Ectodermal cell (in vitro differentiated cells): Measurements from ENCODE around the gene LDLRAD4.

Source experiments
- H3K27ac ChIP-seq: 2 replicates; pipeline ENCODE4 v1.7.0; 2013; ENCODE audit warnings: mild to moderate bottlenecking, low read depth, low read length; ENCODE audit not compliant: insufficient read depth, poor library complexity, severe bottlenecking
- H3K27me3 ChIP-seq: 2 replicates; pipeline ENCODE4 v1.7.0; 2013; ENCODE audit warnings: mild to moderate bottlenecking, low read length; ENCODE audit not compliant: insufficient read depth, control insufficient read depth, poor library complexity, severe bottlenecking
- H3K36me3 ChIP-seq: one replicate; pipeline ENCODE4 v1.7.0; 2013; ENCODE audit warnings: low read length; ENCODE audit not compliant: control insufficient read depth, insufficient read depth
- H3K4me1 ChIP-seq: one replicate; pipeline ENCODE4 v1.7.0; 2013; ENCODE audit warnings: low read length; ENCODE audit not compliant: control insufficient read depth, insufficient read depth
- H3K4me3 ChIP-seq: 2 replicates; pipeline ENCODE4 v1.7.0; 2013; ENCODE audit warnings: low read depth, low read length, control low read depth; ENCODE audit not compliant: insufficient read depth
- H3K9me3 ChIP-seq: 2 replicates; pipeline ENCODE4 v1.7.0; 2013; ENCODE audit warnings: mild to moderate bottlenecking, low read length, moderate library complexity; ENCODE audit not compliant: control insufficient read depth
- WGBS, 2 experiments: methylation state at CpG; one replicate each; pipeline ENCODE4 v1.1.7; 2013; ENCODE audit warnings: missing lambda C conversion rate in 2 of 2; 5-methylcytosine and 5-hydroxymethylcytosine counted together

LDLRAD4 gene

GRCh38 chr18:13570856-13571495 lies 352.4 kb downstream of the LDLRAD4 start:
- Histone ChIP-seq H3K27ac (no peak overlapping the region), H3K9me3 (no peaks in the 10 kb centered on the region), H3K4me3 (no peak overlapping the region), H3K27me3 (no peaks in the 10 kb centered on the region), H3K4me1 (peaks cover 4% of the 10 kb centered on the region), H3K36me3 (no peaks in the 10 kb centered on the region)
- 94% methylated on average over 7 of the region's 7 CpGs for WGBS, 2 experiments

- no peaks in the 10 kb centered on the region for H3K27me3 ChIP-seq
- H3K36me3 ChIP-seq = no peaks in the 10 kb centered on the region
- H3K27ac ChIP-seq = no peak overlapping the region
- no peaks in the 10 kb centered on the region for H3K9me3 ChIP-seq
- no peak overlapping the region for H3K4me3 ChIP-seq
- WGBS, 2 experiments = 85% methylated on average over 5 of the region's 5 CpGs
- peaks cover 2% of the 10 kb centered on the region for H3K4me1 ChIP-seq
Observed at GRCh38 chr18:13572148-13572547, 353.6 kb downstream of the LDLRAD4 start.

DNA sequence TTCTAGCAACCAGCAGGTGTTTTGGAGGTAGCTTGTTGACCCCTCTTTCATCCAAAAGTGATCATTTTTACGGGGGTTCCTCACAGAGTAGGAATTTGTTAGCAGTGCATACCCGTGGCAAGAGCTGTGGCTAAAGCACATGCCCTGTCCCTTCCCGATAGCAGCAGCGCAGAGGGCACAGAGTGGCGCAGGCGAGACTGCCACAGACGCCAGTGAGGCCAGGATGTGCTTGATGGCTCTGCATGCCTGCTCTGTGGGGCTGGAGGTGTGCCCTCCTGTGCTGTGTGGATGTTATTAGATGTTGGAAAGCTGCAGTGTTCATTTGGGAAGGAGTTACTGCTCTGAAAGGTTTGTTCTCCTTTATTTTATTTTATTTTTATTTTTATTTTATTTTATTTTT lies 354.2 kb downstream of the LDLRAD4 start:
- no peaks in the 10 kb centered on the region for H3K4me1 ChIP-seq
- no peaks in the 10 kb centered on the region for H3K27me3 ChIP-seq
- H3K9me3 ChIP-seq = no peaks in the 10 kb centered on the region
- no peaks in the 10 kb centered on the region for H3K36me3 ChIP-seq
- 95 to 96% methylated on average over 7 of the region's 7 CpGs for WGBS, 2 experiments
- no peak overlapping the region for H3K27ac ChIP-seq
- no peak overlapping the region for H3K4me3 ChIP-seq

- Histone ChIP-seq H3K4me1 (no peaks in the 10 kb centered on the region), H3K27ac (no peak overlapping the region), H3K27me3 (no peaks in the 10 kb centered on the region), H3K4me3 (no peak overlapping the region), H3K9me3 (no peaks in the 10 kb centered on the region), H3K36me3 (no peaks in the 10 kb centered on the region)
- 94 to 96% methylated on average over 6 to 7 of the region's 7 CpGs for WGBS, 2 experiments
Observed at GRCh38 chr18:13573750-13574149, 355.2 kb downstream of the LDLRAD4 start.

- WGBS, 2 experiments = 89 to 94% methylated on average over 10 of the region's 10 CpGs
- H3K27ac ChIP-seq = no peak overlapping the region
- no peaks in the 10 kb centered on the region for H3K9me3 ChIP-seq
Observed at GRCh38 chr18:13574355-13574754, 355.8 kb downstream of the LDLRAD4 start.

DNA sequence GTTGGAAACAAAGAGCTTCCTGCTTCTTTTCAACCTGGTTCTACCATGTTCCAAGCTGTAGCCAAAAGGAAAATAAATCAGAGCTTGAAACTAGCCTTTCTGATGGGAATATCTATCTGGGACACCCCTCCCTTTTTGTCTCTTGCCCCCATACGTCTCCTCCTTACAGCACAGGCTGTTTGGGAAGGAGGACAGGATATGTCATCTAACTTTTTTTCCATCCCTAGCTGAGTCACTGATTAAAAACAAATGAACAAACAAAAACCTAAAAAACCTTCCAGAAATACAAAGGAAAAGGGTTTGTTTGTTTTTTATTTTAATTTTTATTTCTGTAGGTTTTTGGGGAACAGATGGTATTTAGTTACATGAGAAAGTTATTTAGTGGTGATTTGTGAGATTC lies 356.2 kb downstream of the LDLRAD4 start:
- Histone ChIP-seq H3K4me1 (no peaks in the 10 kb centered on the region), H3K4me3 (no peak overlapping the region), H3K27ac (no peak overlapping the region), H3K9me3 (no peaks in the 10 kb centered on the region), H3K36me3 (no peaks in the 10 kb centered on the region), H3K27me3 (no peaks in the 10 kb centered on the region)
- WGBS, 2 experiments = 83 to 94% methylated on average over 1 of the region's 1 CpG

More at GRCh38 chr18:13574355-13574754, 355.8 kb downstream of the LDLRAD4 start:
- Histone ChIP-seq H3K4me3 (no peak overlapping the region), H3K27me3 (no peaks in the 10 kb centered on the region), H3K36me3 (no peaks in the 10 kb centered on the region), H3K4me1 (no peaks in the 10 kb centered on the region)

GRCh38 chr18:13576598-13576997 lies 358.0 kb downstream of the LDLRAD4 start:
- no peaks in the 10 kb centered on the region for H3K9me3 ChIP-seq
- no peak overlapping the region for H3K4me3 ChIP-seq
- H3K27me3 ChIP-seq = no peaks in the 10 kb centered on the region
- no peaks in the 10 kb centered on the region for H3K36me3 ChIP-seq
- no peaks in the 10 kb centered on the region for H3K4me1 ChIP-seq
- no peak overlapping the region for H3K27ac ChIP-seq
- whole genome bisulfite sequencing, 2 experiments = 92 to 97% methylated on average over 6 of the region's 6 CpGs

DNA sequence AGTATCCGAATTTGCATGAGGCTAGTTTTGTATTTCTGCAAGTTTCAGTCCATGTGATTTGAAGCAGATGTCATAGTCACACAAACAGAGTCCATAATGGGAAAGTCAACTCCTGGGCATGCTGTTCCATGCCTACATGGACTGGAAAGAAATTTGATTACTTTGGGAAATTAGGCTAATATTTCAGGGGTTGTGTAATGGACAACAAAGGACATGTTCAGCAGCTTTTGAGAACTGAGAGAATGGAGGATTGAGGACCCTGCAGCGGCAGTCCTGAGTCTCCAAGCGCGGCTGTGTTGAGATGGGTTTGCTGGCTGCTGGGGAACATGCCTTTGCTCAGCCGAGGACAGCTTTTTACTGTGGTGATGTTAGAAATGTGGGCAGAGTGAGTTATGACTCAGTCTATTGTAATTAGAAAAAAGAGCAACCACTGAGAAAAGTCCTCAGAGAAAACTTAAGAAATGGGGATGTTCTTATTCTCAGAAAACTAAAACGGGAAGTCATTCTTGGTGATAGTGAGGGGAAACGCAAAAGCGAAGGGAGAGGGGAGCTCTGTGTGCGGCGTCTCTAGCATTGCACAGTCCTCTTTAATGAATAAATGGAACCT lies 358.6 kb downstream of the LDLRAD4 start:
- no peaks in the 10 kb centered on the region for H3K27me3 ChIP-seq
- H3K4me3 ChIP-seq = no peak overlapping the region
- H3K4me1 ChIP-seq = no peaks in the 10 kb centered on the region
- H3K9me3 ChIP-seq = no peaks in the 10 kb centered on the region
- WGBS, 2 experiments = 95% methylated on average over 10 of the region's 10 CpGs
- no peaks in the 10 kb centered on the region for H3K36me3 ChIP-seq
- no peak overlapping the region for H3K27ac ChIP-seq

DNA sequence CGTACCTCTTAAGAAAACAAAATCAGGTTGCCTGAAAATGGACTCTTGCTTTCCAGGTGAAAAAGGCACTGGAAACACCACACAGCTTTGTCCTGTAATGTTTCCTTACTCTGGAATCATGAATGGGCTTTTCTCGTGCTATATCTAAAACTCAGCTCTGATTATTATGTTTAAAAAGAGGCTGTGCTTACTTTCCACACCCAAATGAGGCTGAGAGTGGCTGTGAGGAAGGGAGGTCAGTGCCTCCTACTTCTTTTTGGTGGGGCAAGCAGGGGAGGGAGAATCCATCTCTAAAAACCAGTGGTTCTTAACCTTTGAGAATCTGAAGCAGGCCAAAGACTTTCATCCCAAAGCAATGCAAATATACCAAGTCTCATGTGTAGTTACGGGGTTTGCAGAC lies 359.2 kb downstream of the LDLRAD4 start:
- WGBS, 2 experiments = 95 to 97% methylated on average over 3 of the region's 3 CpGs
- Histone ChIP-seq H3K27me3 (no peaks in the 10 kb centered on the region), H3K27ac (no peak overlapping the region)

GRCh38 chr18:13578400-13578799 lies 359.8 kb downstream of the LDLRAD4 start:
- H3K27me3 ChIP-seq = no peaks in the 10 kb centered on the region
- H3K4me3 ChIP-seq = no peak overlapping the region
- 87% methylated on average over 6 of the region's 6 CpGs for WGBS, 2 experiments
- no peaks in the 10 kb centered on the region for H3K9me3 ChIP-seq
- H3K36me3 ChIP-seq = no peaks in the 10 kb centered on the region
- no peak overlapping the region for H3K27ac ChIP-seq
- no peaks in the 10 kb centered on the region for H3K4me1 ChIP-seq

More for the DNA sequence above, 359.2 kb downstream of the LDLRAD4 start:
- Histone ChIP-seq H3K36me3 (no peaks in the 10 kb centered on the region), H3K9me3 (no peaks in the 10 kb centered on the region), H3K4me3 (no peak overlapping the region), H3K4me1 (no peaks in the 10 kb centered on the region)
